DOHH2 (cell line): ENCODE data around the gene DSCAML1.

Source experiments
- CTCF ChIP-seq: fragments of 200-600 bp; sonication (generic); IDR thresholded peaks from one replicate; pipeline ENCODE4 v1.5.1; 2014; ENCODE audit warnings: antibody characterized with exemption, mild to moderate bottlenecking, low read depth, low read length; ENCODE audit not compliant: poor library complexity, severe bottlenecking
- EZH2phosphoT487 ChIP-seq: fragments of 200-600 bp; sonication (generic); IDR thresholded peaks from 2 replicates; pipeline ENCODE4 v1.6.1; 2017; ENCODE audit warnings: borderline replicate concordance, mild to moderate bottlenecking, antibody characterized with exemption, low read length, moderate library complexity, mixed read lengths

GRCh38 chr11:117606790-117607189, 190.2 kb downstream of the DSCAML1 start:
- no peak for TF ChIP-seq CTCF
- TF ChIP-seq EZH2phosphoT487, result no peak
